Ectodermal cell (in vitro differentiated cells): ENCODE measurements around the gene IQGAP2.
A peak's percentile ranks its signal among the peaks of the same experiment; 100 is the strongest.

Source experiments
- H3K27ac ChIP-seq: 2 replicates; pipeline ENCODE4 v1.7.0; 2013; ENCODE audit warnings: mild to moderate bottlenecking, low read depth, low read length; ENCODE audit not compliant: insufficient read depth, poor library complexity, severe bottlenecking
- H3K27me3 ChIP-seq: 2 replicates; pipeline ENCODE4 v1.7.0; 2013; ENCODE audit warnings: mild to moderate bottlenecking, low read length; ENCODE audit not compliant: insufficient read depth, control insufficient read depth, poor library complexity, severe bottlenecking
- H3K36me3 ChIP-seq: one replicate; pipeline ENCODE4 v1.7.0; 2013; ENCODE audit warnings: low read length; ENCODE audit not compliant: control insufficient read depth, insufficient read depth
- H3K4me1 ChIP-seq: one replicate; pipeline ENCODE4 v1.7.0; 2013; ENCODE audit warnings: low read length; ENCODE audit not compliant: control insufficient read depth, insufficient read depth
- H3K4me3 ChIP-seq: 2 replicates; pipeline ENCODE4 v1.7.0; 2013; ENCODE audit warnings: low read depth, low read length, control low read depth; ENCODE audit not compliant: insufficient read depth
- H3K9me3 ChIP-seq: 2 replicates; pipeline ENCODE4 v1.7.0; 2013; ENCODE audit warnings: mild to moderate bottlenecking, low read length, moderate library complexity; ENCODE audit not compliant: control insufficient read depth
- WGBS, 2 experiments: methylation state at CpG; one replicate each; pipeline ENCODE4 v1.1.7; 2013; ENCODE audit warnings: missing lambda C conversion rate in 2 of 2; 5-methylcytosine and 5-hydroxymethylcytosine counted together

IQGAP2 gene

DNA sequence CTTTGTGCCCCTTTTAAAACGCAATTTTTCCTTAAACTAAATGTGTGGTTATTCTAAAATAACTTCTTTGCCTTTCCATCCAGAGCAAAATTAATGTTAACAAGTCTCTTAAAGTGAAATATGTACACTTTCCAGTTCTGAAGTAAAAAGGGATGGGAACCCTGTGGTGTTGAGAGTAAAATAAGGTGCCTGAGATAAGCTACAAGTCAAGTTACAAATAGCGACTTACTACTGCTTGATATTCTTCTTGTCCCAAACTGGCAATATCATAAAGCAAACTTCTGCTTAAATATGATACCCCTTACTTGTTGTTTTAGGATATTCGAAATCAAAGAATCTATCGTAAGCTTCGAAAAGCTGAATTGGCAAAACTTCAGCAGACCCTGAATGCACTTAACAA lies 294.6 kb downstream of the IQGAP2 start:
- 93 to 96% methylated on average over 4 to 5 of the region's 5 CpGs for WGBS, 2 experiments
- Histone ChIP-seq H3K9me3 (no peaks in the 10 kb centered on the region), H3K27me3 (no peaks in the 10 kb centered on the region), H3K27ac (no peak overlapping the region), H3K36me3 (no peaks in the 10 kb centered on the region), H3K4me3 (no peak overlapping the region), H3K4me1 (no peaks in the 10 kb centered on the region)

GRCh38 chr5:76700571-76700970 lies 297.5 kb downstream of the IQGAP2 start:
- Histone ChIP-seq H3K4me1 (no peaks in the 10 kb centered on the region), H3K4me3 (no peak overlapping the region), H3K27ac (no peak overlapping the region), H3K36me3 (no peaks in the 10 kb centered on the region), H3K9me3 (no peaks in the 10 kb centered on the region), H3K27me3 (no peaks in the 10 kb centered on the region)
- WGBS, 2 experiments = 98 to 100% methylated on average over 1 to 2 of the region's 2 CpGs

DNA sequence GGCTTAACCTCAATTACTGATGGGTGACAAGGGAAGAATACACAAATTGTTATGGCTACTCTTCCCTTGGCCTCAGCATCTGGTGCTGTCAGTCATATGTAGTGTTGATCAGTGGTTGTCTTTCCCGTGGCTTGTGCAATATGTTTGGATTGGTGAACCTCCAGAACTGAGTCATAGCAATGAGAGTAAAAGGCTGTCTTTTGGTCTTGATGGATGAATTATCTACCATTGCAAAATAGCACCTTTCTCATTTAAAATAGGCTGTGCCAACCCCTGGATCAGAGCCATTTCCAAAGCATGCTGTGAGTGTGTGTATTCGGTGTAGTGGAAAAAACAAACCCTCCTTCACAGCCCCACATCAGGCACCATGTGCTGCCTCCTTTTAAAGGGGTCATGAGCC lies 298.2 kb downstream of the IQGAP2 start:
- H3K36me3 ChIP-seq = no peaks in the 10 kb centered on the region
- H3K27ac ChIP-seq = no peak overlapping the region
- H3K4me3 ChIP-seq = no peak overlapping the region
- H3K27me3 ChIP-seq = no peaks in the 10 kb centered on the region
- no peaks in the 10 kb centered on the region for H3K9me3 ChIP-seq
- WGBS, 2 experiments = 90 to 94% methylated on average over 1 to 2 of the region's 2 CpGs
- no peaks in the 10 kb centered on the region for H3K4me1 ChIP-seq

DNA sequence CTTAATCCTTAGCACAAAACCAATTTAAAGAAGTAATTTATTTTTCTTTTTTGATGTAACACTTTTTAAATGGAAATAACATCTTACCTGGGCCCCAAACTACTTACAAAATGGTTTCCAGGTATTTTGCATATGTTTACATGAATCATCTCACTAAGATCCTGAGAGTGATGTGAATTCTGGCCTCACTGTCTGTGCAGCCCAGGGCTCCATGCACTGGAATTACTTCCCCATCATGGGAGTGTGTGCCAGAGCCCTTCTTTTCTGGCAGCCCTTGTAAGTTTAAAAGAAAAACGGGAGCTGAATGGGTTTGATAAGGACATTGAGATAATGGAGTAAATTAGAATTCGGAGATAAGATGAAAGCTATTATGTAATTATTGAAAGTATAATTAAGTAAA lies 300.6 kb downstream of the IQGAP2 start:
- Histone ChIP-seq H3K4me3 (no peak overlapping the region), H3K27ac (no peak overlapping the region), H3K9me3 (no peaks in the 10 kb centered on the region), H3K27me3 (no peaks in the 10 kb centered on the region), H3K4me1 (no peaks in the 10 kb centered on the region), H3K36me3 (no peaks in the 10 kb centered on the region)
- WGBS, 2 experiments = 77 to 92% methylated on average over 2 of the region's 2 CpGs

- Histone ChIP-seq H3K4me3 (no peak overlapping the region), H3K9me3 (no peaks in the 10 kb centered on the region), H3K4me1 (no peaks in the 10 kb centered on the region), H3K27me3 (no peaks in the 10 kb centered on the region), H3K36me3 (no peaks in the 10 kb centered on the region), H3K27ac (no peak overlapping the region)
These were observed 301.1 kb downstream of the IQGAP2 start for GRCh38 chr5:76704131-76704663.

- no peak overlapping the region for H3K4me3 ChIP-seq
- no peaks in the 10 kb centered on the region for H3K36me3 ChIP-seq
- H3K4me1 ChIP-seq = no peaks in the 10 kb centered on the region
- no peak overlapping the region for H3K27ac ChIP-seq
- no peaks in the 10 kb centered on the region for H3K9me3 ChIP-seq
- no peaks in the 10 kb centered on the region for H3K27me3 ChIP-seq
These were observed 302.5 kb downstream of the IQGAP2 start for GRCh38 chr5:76705574-76705973.

DNA sequence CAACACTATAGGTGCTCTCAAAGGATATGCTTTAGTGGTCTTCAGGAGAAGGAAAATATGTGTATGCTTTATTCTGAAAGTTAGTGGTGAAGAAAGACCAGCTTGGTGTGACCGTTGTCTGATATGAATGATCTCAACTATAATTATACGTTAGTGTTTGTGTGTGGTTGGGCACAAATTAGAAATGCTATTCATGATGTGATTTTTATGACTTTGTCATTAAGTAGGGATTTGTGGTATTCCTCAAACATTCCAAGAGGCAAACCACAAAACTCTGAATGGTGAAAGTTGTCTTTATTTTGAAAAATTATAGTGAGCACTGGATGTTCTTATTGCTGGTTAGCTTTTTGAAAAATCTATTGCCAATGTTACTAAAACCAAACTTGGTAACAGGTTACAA lies 306.7 kb downstream of the IQGAP2 start:
- Histone ChIP-seq H3K9me3 (no peaks in the 10 kb centered on the region), H3K4me3 (no peak overlapping the region), H3K27me3 (peaks cover 14% of the 10 kb centered on the region), H3K36me3 (no peaks in the 10 kb centered on the region), H3K4me1 (no peaks in the 10 kb centered on the region), H3K27ac (no peak overlapping the region)
- 96% methylated on average over 2 of the region's 2 CpGs for WGBS, 2 experiments

GRCh38 chr5:76710991-76711390 lies 307.9 kb downstream of the IQGAP2 start:
- WGBS, 2 experiments = 96 to 98% methylated on average over 3 to 4 of the region's 4 CpGs

DNA sequence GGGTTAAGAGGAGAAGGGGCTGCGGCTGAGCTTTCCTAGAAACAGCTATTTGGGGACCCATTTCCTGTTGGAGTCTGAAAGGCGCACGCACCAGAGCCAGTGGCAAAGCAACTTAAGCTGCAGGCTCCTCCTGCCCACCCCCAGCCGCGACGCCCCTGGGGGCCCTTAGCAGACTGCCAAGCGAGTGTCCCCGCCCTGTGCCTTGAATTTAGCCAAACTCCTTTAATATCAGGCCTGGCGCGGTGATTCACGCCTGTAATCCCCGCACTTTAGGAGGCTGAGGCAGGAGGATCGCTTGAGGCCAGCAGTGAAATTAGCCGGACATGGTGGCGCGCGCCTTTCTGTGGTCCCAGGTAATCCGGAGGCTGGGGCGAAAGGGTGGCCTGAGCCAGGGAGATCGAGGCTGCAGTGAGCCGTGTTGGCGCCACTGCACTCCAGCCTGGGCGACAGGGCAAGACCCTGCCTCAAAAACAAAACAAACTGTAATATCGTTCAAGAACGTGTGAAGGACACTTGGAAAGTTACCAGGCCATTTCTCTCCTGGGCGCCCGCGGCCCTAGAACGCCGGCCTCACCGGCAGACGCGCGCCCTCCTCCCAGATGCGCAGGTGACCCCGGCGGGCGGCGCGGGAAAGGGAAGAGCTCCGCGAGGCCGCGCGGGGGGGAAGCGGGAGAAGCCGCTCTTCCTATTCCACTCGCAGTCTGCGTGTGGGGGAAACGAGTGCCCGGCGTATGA lies 311.8 kb downstream of the IQGAP2 start:
- Histone ChIP-seq H3K27me3 (peaks cover 25% of the 10 kb centered on the region), H3K9me3 (no peaks in the 10 kb centered on the region), H3K36me3 (no peaks in the 10 kb centered on the region), H3K4me3 (peak overlapping the region; percentile 94), H3K4me1 (peaks cover 11% of the 10 kb centered on the region), H3K27ac (no peak overlapping the region)
- 33% methylated on average over 52 of the region's 52 CpGs for WGBS, 2 experiments

More at GRCh38 chr5:76710991-76711390, 307.9 kb downstream of the IQGAP2 start:
- no peaks in the 10 kb centered on the region for H3K9me3 ChIP-seq
- no peak overlapping the region for H3K27ac ChIP-seq
- peaks cover 25% of the 10 kb centered on the region for H3K27me3 ChIP-seq
- H3K4me3 ChIP-seq = no peak overlapping the region
- no peaks in the 10 kb centered on the region for H3K4me1 ChIP-seq
- H3K36me3 ChIP-seq = no peaks in the 10 kb centered on the region

DNA sequence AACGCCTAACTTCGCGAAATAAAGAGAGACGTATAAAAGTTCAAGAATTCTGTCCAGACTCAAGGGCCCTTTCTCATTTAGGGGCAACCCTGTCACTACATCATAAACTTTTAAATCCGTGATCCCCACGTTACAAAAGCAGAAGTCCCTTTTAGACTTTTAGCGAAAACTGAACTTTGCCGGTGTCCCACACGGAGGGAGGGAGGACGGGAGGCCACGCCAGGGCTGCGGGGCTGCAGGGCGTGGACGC lies 312.3 kb downstream of the IQGAP2 start:
- peak overlapping the region; percentile 94 for H3K4me3 ChIP-seq
- no peaks in the 10 kb centered on the region for H3K9me3 ChIP-seq
- no peak overlapping the region for H3K27ac ChIP-seq
- peaks cover 25% of the 10 kb centered on the region for H3K27me3 ChIP-seq
- whole genome bisulfite sequencing, 2 experiments = 2% methylated on average over 14 of the region's 14 CpGs
- no peaks in the 10 kb centered on the region for H3K36me3 ChIP-seq
- H3K4me1 ChIP-seq = peaks cover 11% of the 10 kb centered on the region
